HAP-1 (cell line): Measurements from ENCODE around the gene ASF1B.
A peak's percentile ranks its signal among the peaks of the same experiment; 100 is the strongest.
"Not testable (repeated sequence)": the region's sequence is repeated elsewhere in the genome, so short reads cannot be mapped to it uniquely, and the experiment has no call there.

Source experiments
- DNase-seq, 2 experiments: peaks; one replicate each; pipeline ENCODE4 v3.0.0-alpha.2; 2016 to 2020; ENCODE audit warnings: low spot score in 2 of 2
- H3K27me3 ChIP-seq: fragments of 250-450 bp; sonication (Bioruptor Pico); 2 replicates; pipeline ENCODE4 v1.5.1; 2020; ENCODE audit warnings: low read depth, mild to moderate bottlenecking, moderate library complexity
- H3K36me3 ChIP-seq: fragments of 250-450 bp; sonication (Bioruptor Pico); replicated peaks from 2 replicates; pipeline ENCODE4 v1.5.1; 2020; ENCODE audit warnings: mild to moderate bottlenecking
- H3K4me1 ChIP-seq: fragments of 250-450 bp; sonication (Bioruptor Pico); 2 replicates; pipeline ENCODE4 v1.5.1; 2020; ENCODE audit warnings: mild to moderate bottlenecking
- H3K4me3 ChIP-seq: fragments of 250-450 bp; sonication (Bioruptor Pico); 2 replicates; pipeline ENCODE4 v1.5.1; 2020; ENCODE audit warnings: mild to moderate bottlenecking, moderate library complexity
- H3K9me3 ChIP-seq: fragments of 250-450 bp; sonication (Bioruptor Pico); 2 replicates; pipeline ENCODE4 v1.5.1; 2020; ENCODE audit warnings: mild to moderate bottlenecking, moderate library complexity
- in situ Hi-C: fragments of 300-500 bp; cut with MboI; formaldehyde crosslinking; loops from 3 replicates; pipeline ENCODE4 v1.14.3; 2020; ENCODE audit warnings: low sequenced_read_pairs, inconsistent platforms, mixed read lengths

Gene ASF1B

GRCh38 chr19:14136509-14137281, at the start of gene ASF1B:
ASF1B (minus strand) TSS chr19:14136589; CDS start chr19:14136456, 133 bp downstream.
- Histone ChIP-seq H3K4me3 (peak within 1 kb of the TSS; percentile 75), H3K36me3 (peaks cover 17% of the 10 kb centered on the region), H3K9me3 (no peaks in the 10 kb centered on the region), H3K27me3 (no peaks in the 10 kb centered on the region), H3K4me1 (peaks cover 26% of the 10 kb centered on the region)
- in situ Hi-C loops = no loop called here
- DNase-seq = peak; percentile 99

GRCh38 chr19:14185691-14186090, 49.3 kb upstream of the ASF1B start:
- H3K36me3 ChIP-seq, H3K4me1 ChIP-seq, H3K9me3 ChIP-seq, H3K27me3 ChIP-seq, in situ Hi-C loops, DNase-seq, H3K4me3 ChIP-seq: not testable (repeated sequence)

- no peaks in the 10 kb centered on the region for H3K9me3 ChIP-seq
- no peaks in the 10 kb centered on the region; the same call in 1 of the 2 replicates for H3K36me3 ChIP-seq
- H3K27me3 ChIP-seq = no peaks in the 10 kb centered on the region
- H3K4me3 ChIP-seq = no peak overlapping the region
- DNase-seq = no peak
- in situ Hi-C loops = no loop called here
- no peaks in the 10 kb centered on the region for H3K4me1 ChIP-seq
Observed at GRCh38 chr19:14185158-14185557, 48.8 kb upstream of the ASF1B start.

GRCh38 chr19:14183741-14184350, 47.5 kb upstream of the ASF1B start:
- no peaks in the 10 kb centered on the region; the same call in 1 of the 2 replicates for H3K36me3 ChIP-seq
- no peak overlapping the region for H3K4me3 ChIP-seq
- DNase-seq = no peak
- H3K27me3 ChIP-seq = no peaks in the 10 kb centered on the region
- no peaks in the 10 kb centered on the region for H3K4me1 ChIP-seq
- H3K9me3 ChIP-seq = no peaks in the 10 kb centered on the region
- in situ Hi-C loops = no loop called here

- Histone ChIP-seq H3K36me3 (peaks cover 4% of the 10 kb centered on the region), H3K9me3 (no peaks in the 10 kb centered on the region), H3K27me3 (no peaks in the 10 kb centered on the region), H3K4me1 (no peaks in the 10 kb centered on the region), H3K4me3 (no peak overlapping the region)
- in situ Hi-C loops = no loop called here
- DNase-seq = no peak
Observed at GRCh38 chr19:14182476-14182875, 46.1 kb upstream of the ASF1B start.

- H3K36me3 ChIP-seq = peaks cover 10% of the 10 kb centered on the region
- no peaks in the 10 kb centered on the region for H3K27me3 ChIP-seq
- H3K4me3 ChIP-seq = no peak overlapping the region
- DNase-seq = no peak
- in situ Hi-C loops = no loop called here
- H3K4me1 ChIP-seq = no peaks in the 10 kb centered on the region
- H3K9me3 ChIP-seq = no peaks in the 10 kb centered on the region
Observed at GRCh38 chr19:14181906-14182305, 45.5 kb upstream of the ASF1B start.

- H3K27me3 ChIP-seq, DNase-seq, H3K4me1 ChIP-seq, in situ Hi-C loops, H3K9me3 ChIP-seq, H3K4me3 ChIP-seq: not testable (repeated sequence)
- H3K36me3 ChIP-seq = peaks cover 12% of the 10 kb centered on the region
Observed at GRCh38 chr19:14181199-14181598, 44.8 kb upstream of the ASF1B start.

- no peaks in the 10 kb centered on the region for H3K27me3 ChIP-seq
- no peaks in the 10 kb centered on the region for H3K4me1 ChIP-seq
- DNase-seq = no peak
- H3K4me3 ChIP-seq = no peak overlapping the region
- no peaks in the 10 kb centered on the region for H3K9me3 ChIP-seq
- in situ Hi-C loops = no loop called here
- peaks cover 23% of the 10 kb centered on the region for H3K36me3 ChIP-seq
Observed at GRCh38 chr19:14177496-14178074, 41.2 kb upstream of the ASF1B start.

- Histone ChIP-seq H3K9me3 (no peaks in the 10 kb centered on the region), H3K4me3 (no peak overlapping the region), H3K36me3 (peaks cover 42% of the 10 kb centered on the region), H3K4me1 (no peaks in the 10 kb centered on the region), H3K27me3 (no peaks in the 10 kb centered on the region)
- in situ Hi-C loops = no loop called here
- no peak for DNase-seq
Observed at GRCh38 chr19:14175351-14175792, 39.0 kb upstream of the ASF1B start.

- in situ Hi-C loops = no loop called here
- no peaks in the 10 kb centered on the region for H3K4me1 ChIP-seq
- peaks cover 47% of the 10 kb centered on the region for H3K36me3 ChIP-seq
- no peaks in the 10 kb centered on the region for H3K9me3 ChIP-seq
- no peaks in the 10 kb centered on the region for H3K27me3 ChIP-seq
- DNase-seq = no peak
- H3K4me3 ChIP-seq = no peak overlapping the region
Observed at GRCh38 chr19:14174883-14175282, 38.5 kb upstream of the ASF1B start.

GRCh38 chr19:14168993-14169392, 32.6 kb upstream of the ASF1B start:
- H3K27me3 ChIP-seq = no peaks in the 10 kb centered on the region
- in situ Hi-C loops = no loop called here
- H3K36me3 ChIP-seq = peaks cover 36% of the 10 kb centered on the region
- H3K4me3 ChIP-seq = no peak overlapping the region
- no peak for DNase-seq
- H3K9me3 ChIP-seq = no peaks in the 10 kb centered on the region
- no peaks in the 10 kb centered on the region for H3K4me1 ChIP-seq

GRCh38 chr19:14168259-14168972, 32.0 kb upstream of the ASF1B start:
- in situ Hi-C loops = no loop called here
- H3K36me3 ChIP-seq = peaks cover 35% of the 10 kb centered on the region

GRCh38 chr19:14167576-14168138, 31.3 kb upstream of the ASF1B start:
- Histone ChIP-seq H3K4me3 (no peak overlapping the region), H3K9me3 (no peaks in the 10 kb centered on the region), H3K4me1 (no peaks in the 10 kb centered on the region), H3K36me3 (peaks cover 36% of the 10 kb centered on the region), H3K27me3 (no peaks in the 10 kb centered on the region)
- no peak for DNase-seq
- in situ Hi-C loops = no loop called here

More at GRCh38 chr19:14168259-14168972, 32.0 kb upstream of the ASF1B start:
- Histone ChIP-seq H3K4me3 (no peak overlapping the region), H3K9me3 (no peaks in the 10 kb centered on the region), H3K27me3 (no peaks in the 10 kb centered on the region), H3K4me1 (no peaks in the 10 kb centered on the region)
- no peak for DNase-seq
